A673 (cell line): ENCODE results near the gene MRPL53. TPM values are rescaled to one million over a fixed set of nuclear protein-coding genes. Genes with fewer than 3 reads are reported as not detected.
A peak's percentile ranks its signal among the peaks of the same experiment; 100 is the strongest.

ENCODE experiments used
- BruUV-seq: library from RNA; stranded (reverse); fragments of 400-500 nt; replicated peaks from 2 replicates; lab custom pipeline; 2021; lab: Mats Ljungman, UMichigan
- CTCF ChIA-PET: fragments of 300-600 bp; sonication (Branson Sonifier 250); formaldehyde crosslinking; loops from one replicate; lab custom pipeline; 2022; ENCODE audit warnings: antibody characterized with exemption; lab: Charles Lee
- POLR2A ChIA-PET: fragments of 300-600 bp; sonication (Branson Sonifier 250); formaldehyde crosslinking; loops from one replicate; lab custom pipeline; 2022; ENCODE audit warnings: antibody characterized with exemption; ENCODE audit not compliant: low non-redundant PET; lab: Charles Lee
- DNase-seq: peaks from one replicate; pipeline ENCODE4 v3.0.0-alpha.2; 2015; ENCODE audit warnings: low spot score
- H3K27ac ChIP-seq: fragments of 200-600 bp; sonication (generic); 2 replicates; pipeline ENCODE4 v1.5.1; 2016; ENCODE audit warnings: mixed run types, low read depth, mild to moderate bottlenecking, mixed read lengths, antibody characterized with exemption, low read length; ENCODE audit not compliant: poor library complexity, severe bottlenecking
- H3K27me3 ChIP-seq: fragments of 200-600 bp; sonication (generic); replicated peaks from 2 replicates; pipeline ENCODE4 v1.6.1; 2017; ENCODE audit warnings: mixed run types, low read depth, mild to moderate bottlenecking, mixed read lengths, antibody characterized with exemption, low read length; ENCODE audit not compliant: insufficient read depth, poor library complexity
- H3K36me3 ChIP-seq: fragments of 200-600 bp; sonication (generic); 2 replicates; pipeline ENCODE4 v1.6.1; 2016; ENCODE audit warnings: mixed run types, mild to moderate bottlenecking, mixed read lengths, antibody characterized with exemption, low read length; ENCODE audit not compliant: insufficient read depth, poor library complexity, severe bottlenecking
- H3K4me1 ChIP-seq: fragments of 200-600 bp; sonication (generic); 2 replicates; pipeline ENCODE4 v1.6.1; 2017; ENCODE audit warnings: mixed run types, mild to moderate bottlenecking, mixed read lengths, antibody characterized with exemption, low read length; ENCODE audit not compliant: insufficient read depth, poor library complexity, severe bottlenecking
- H3K4me3 ChIP-seq: fragments of 200-600 bp; sonication (generic); 2 replicates; pipeline ENCODE4 v1.5.1; 2016; ENCODE audit warnings: low read depth, mixed run types, mild to moderate bottlenecking, mixed read lengths, low read length; ENCODE audit not compliant: poor library complexity, severe bottlenecking
- H3K9me3 ChIP-seq: fragments of 200-600 bp; sonication (generic); 2 replicates; pipeline ENCODE4 v1.6.1; 2016; ENCODE audit warnings: mixed run types, low read depth, mild to moderate bottlenecking, mixed read lengths, antibody characterized with exemption, low read length; ENCODE audit not compliant: poor library complexity, severe bottlenecking
- EZH2 ChIP-seq: fragments of 200-600 bp; sonication (generic); IDR thresholded peaks from 2 replicates; pipeline ENCODE4 v1.6.1; 2017; ENCODE audit warnings: borderline replicate concordance, low read depth, mild to moderate bottlenecking, mixed read lengths, antibody characterized with exemption, low read length; ENCODE audit not compliant: poor library complexity, severe bottlenecking
- intact Hi-C: fragments of 100-400 bp; cut with micrococcal nuclease; formaldehyde crosslinking; loops from one replicate; pipeline ENCODE4 v1.10.0; 2022; ENCODE audit not compliant: unreplicated experiment
- total RNA-seq: library from RNA; stranded (reverse); gene quantifications from 2 replicates; pipeline ENCODE4 v1.2.3, GENCODE V29; 2021
- TF ChIP-seq, protein P1 (sequence below): fragments of 300-800, 200-600 bp; sonication (generic); conservative IDR thresholded peaks from 2 replicates; pipeline ENCODE4 v1.5.1; 2017; ENCODE audit warnings: low read depth, mild to moderate bottlenecking, antibody characterized with exemption, low read length, moderate library complexity, mixed read lengths

The MRPL53 gene
- total RNA-seq, 1 experiment from 2014 or later, result 104 TPM

DNA sequence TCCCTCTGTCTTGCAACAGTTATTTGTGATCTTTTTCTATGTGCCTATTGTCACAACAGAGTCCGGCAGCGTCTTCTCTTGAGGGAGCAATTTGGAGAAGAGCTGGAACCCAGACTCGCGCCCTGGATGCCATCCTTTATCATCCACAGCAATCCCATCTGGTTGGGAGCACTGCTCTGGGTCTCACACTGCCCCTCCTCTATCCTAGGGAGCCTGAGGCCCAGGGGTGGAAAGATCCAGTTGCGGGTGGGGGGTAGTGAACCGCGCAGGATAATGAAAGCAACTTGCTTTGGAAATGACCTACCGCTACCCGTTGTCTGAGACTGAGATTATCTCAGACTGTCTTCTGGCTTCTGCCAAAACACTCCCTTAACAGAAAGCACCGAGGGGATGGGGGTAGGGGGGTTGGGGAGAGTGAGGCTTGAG is 13.5 kb downstream of the MRPL53 start:
- no TSS peak for BruUV-seq
- ChIA-PET CTCF (interaction anchor here (0.7 kb wide), 1 partner anchor 24 kb away, joined by 4 read pairs; the partner anchor contains the start of genes CCDC142 and TTC31), POLR2A (no interaction called here)
- Histone ChIP-seq H3K27ac (peak overlapping the region; percentile 61), H3K36me3 (peaks cover 18% of the 10 kb centered on the region), H3K9me3 (no peaks in the 10 kb centered on the region), H3K4me3 (peak overlapping the region; percentile 92), H3K27me3 (no peaks in the 10 kb centered on the region), H3K4me1 (peaks cover 16% of the 10 kb centered on the region)
- no peak for DNase-seq
- TF ChIP-seq, protein P1, sequence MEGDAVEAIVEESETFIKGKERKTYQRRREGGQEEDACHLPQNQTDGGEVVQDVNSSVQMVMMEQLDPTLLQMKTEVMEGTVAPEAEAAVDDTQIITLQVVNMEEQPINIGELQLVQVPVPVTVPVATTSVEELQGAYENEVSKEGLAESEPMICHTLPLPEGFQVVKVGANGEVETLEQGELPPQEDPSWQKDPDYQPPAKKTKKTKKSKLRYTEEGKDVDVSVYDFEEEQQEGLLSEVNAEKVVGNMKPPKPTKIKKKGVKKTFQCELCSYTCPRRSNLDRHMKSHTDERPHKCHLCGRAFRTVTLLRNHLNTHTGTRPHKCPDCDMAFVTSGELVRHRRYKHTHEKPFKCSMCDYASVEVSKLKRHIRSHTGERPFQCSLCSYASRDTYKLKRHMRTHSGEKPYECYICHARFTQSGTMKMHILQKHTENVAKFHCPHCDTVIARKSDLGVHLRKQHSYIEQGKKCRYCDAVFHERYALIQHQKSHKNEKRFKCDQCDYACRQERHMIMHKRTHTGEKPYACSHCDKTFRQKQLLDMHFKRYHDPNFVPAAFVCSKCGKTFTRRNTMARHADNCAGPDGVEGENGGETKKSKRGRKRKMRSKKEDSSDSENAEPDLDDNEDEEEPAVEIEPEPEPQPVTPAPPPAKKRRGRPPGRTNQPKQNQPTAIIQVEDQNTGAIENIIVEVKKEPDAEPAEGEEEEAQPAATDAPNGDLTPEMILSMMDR, result no peak
- no peak for TF ChIP-seq EZH2
- intact Hi-C loops, result no loop called here

DNA sequence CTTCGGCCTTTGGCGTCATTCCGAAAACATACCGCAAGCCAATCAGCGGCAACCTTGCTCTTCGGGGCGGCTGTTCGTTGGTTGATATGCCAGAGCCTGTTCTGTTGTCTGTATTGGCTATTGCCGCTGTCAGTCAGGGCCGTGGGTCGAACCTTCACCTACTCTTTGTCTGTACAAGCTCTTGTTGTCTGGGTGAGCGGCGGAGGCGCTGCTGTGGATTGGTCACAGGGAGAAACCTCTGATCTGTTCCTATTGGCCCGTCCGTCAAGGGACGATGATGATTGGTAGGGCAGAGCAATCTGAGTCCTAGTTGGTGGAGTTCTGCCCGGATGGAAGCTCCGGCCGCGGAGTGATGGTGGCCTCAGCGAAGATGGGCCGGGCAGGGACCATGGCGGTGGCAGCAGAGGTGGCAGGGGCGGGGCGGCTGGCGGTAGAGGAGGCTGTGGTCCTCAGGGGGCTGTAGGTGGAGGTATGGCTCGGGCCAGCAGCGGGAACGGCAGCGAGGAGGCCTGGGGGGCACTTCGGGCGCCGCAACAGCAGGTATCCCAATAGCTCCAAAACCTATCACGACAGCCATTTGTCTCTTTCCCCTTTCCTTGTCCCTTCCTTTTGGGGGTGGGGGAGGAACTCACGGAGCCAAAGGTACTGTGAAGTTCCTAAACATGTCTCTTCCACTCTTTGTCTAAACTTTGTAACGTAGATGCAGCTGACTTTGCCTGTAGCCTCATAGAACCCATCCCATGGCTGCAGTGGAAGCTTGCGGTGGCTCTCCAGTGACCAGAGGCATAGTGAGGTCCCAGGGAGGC is 14.1 kb downstream of the MRPL53 start, which contains the start of gene WBP1:
TSS of gene WBP1 (plus strand) at position 307 of the 806 bp plus-strand sequence. CDS start at position 472, 165 bp downstream.
- TSS peak; percentile 53 for BruUV-seq
- ChIA-PET CTCF (interaction anchor here (0.6 to 0.7 kb wide), 3 partner anchors 16 to 132 kb away, joined by 3 to 4 read pairs (median 3); partner anchors contain the start of genes CCDC142 and TTC31), POLR2A (interaction anchor here (0.6 kb wide), 2 partner anchors 16 to 105 kb away, joined by 4 to 12 read pairs; no protein-coding TSS in a partner anchor)
- intact Hi-C loops, result no loop called here
- no peaks in the 10 kb centered on the region for H3K27me3 ChIP-seq
- H3K9me3 ChIP-seq, result no peaks in the 10 kb centered on the region
- TF ChIP-seq, protein P1, result no peak
- TF ChIP-seq EZH2, result no peak
- peaks cover 16% of the 10 kb centered on the region for H3K4me1 ChIP-seq
- H3K36me3 ChIP-seq, result peaks cover 18% of the 10 kb centered on the region
- H3K4me3 ChIP-seq, result peak within 1 kb of the TSS; percentile 92
- DNase-seq, result peak; percentile 100
- H3K27ac ChIP-seq, result peak within 1 kb of the TSS; percentile 92

- intact Hi-C loops, result no loop called here
- CTCF ChIA-PET, result interaction anchor here (0.6 kb wide), 1 partner anchor 132 kb away, joined by 3 read pairs; no protein-coding TSS in a partner anchor
These were observed 14.8 kb downstream of the MRPL53 start for GRCh38 chr2:74457549-74458131.

More at GRCh38 chr2:74457549-74458131, 14.8 kb downstream of the MRPL53 start:
- Histone ChIP-seq H3K4me3 (peak overlapping the region; percentile 92), H3K27me3 (no peaks in the 10 kb centered on the region), H3K4me1 (peaks cover 16% of the 10 kb centered on the region), H3K27ac (peak overlapping the region; percentile 92), H3K36me3 (peaks cover 11% of the 10 kb centered on the region), H3K9me3 (no peaks in the 10 kb centered on the region)
- POLR2A ChIA-PET, result interaction anchor here (0.6 kb wide), 2 partner anchors 17 to 106 kb away, joined by 4 to 12 read pairs; no protein-coding TSS in a partner anchor
- BruUV-seq, result no TSS peak
- TF ChIP-seq, protein P1, result no peak
- no peak for TF ChIP-seq EZH2
- peak; percentile 54 for DNase-seq
